ENCODE data around the gene TCN2.
A peak's percentile ranks its signal among the peaks of the same experiment; 100 is the strongest.
"Not testable (repeated sequence)": the region's sequence is repeated elsewhere in the genome, so short reads cannot be mapped to it uniquely, and the experiment has no call there.

Gene TCN2

GRCh38 chr22:30566125-30566524, 40.8 kb upstream of the TCN2 start:
- Histone ChIP-seq H3K27ac (ENCODE audit: low read depth, low read length) (peak overlapping the region; percentile 42), H3K4me1 (ENCODE audit: control insufficient read depth in 1 of 2, insufficient read depth in 2 of 2, low read length in 2 of 2) (peaks cover 16% of the 10 kb centered on the region in 2 donors)

DNA sequence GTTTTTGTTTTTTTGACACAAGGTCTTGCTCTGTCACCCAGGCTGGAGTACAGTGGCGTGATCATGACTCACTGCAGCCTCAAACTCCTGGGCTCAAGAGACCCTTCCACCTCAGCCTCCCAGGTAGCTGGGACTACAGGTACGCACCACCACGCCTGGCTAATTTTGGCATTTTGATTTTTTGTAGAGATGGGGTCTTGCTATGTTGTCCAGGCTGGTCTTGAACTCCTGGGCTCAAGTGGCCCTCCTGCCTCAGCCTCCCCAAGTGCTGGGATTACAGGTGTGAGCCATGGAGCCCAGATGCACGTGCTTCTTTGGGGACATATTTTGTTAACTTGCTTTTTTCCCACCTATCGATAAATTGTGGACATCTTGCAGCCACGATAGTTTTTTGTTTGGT, 39.7 kb upstream of the TCN2 start:
- not testable (repeated sequence) for H3K9me3 ChIP-seq (ENCODE audit: control insufficient read depth in 1 of 2, low read length in 2 of 2); H3K36me3 ChIP-seq (ENCODE audit: control insufficient read depth in 1 of 2, insufficient read depth in 2 of 2, low read length in 2 of 2); H3K4me3 ChIP-seq (ENCODE audit: low read depth in 1 of 2, low read length in 2 of 2); H3K27me3 ChIP-seq (ENCODE audit: control insufficient read depth in 1 of 2, insufficient read depth in 2 of 2, low read length in 2 of 2); H3K27ac ChIP-seq (ENCODE audit: low read depth, low read length); H3K9ac ChIP-seq (ENCODE audit: low read depth in 1 of 2, low read length in 2 of 2)
- H3K4me1 ChIP-seq (ENCODE audit: control insufficient read depth in 1 of 2, insufficient read depth in 2 of 2, low read length in 2 of 2): peaks cover 17 to 20% of the 10 kb centered on the region in 2 donors

More at GRCh38 chr22:30566125-30566524, 40.8 kb upstream of the TCN2 start:
- H3K4me3 ChIP-seq (ENCODE audit: low read depth in 1 of 2, low read length in 2 of 2): no peak overlapping the region
- H3K36me3 ChIP-seq (ENCODE audit: control insufficient read depth in 1 of 2, insufficient read depth in 2 of 2, low read length in 2 of 2): no peaks in the 10 kb centered on the region
- H3K27me3 ChIP-seq (ENCODE audit: control insufficient read depth in 1 of 2, insufficient read depth in 2 of 2, low read length in 2 of 2): no peaks in the 10 kb centered on the region
- no peaks in the 10 kb centered on the region for H3K9me3 ChIP-seq (ENCODE audit: control insufficient read depth in 1 of 2, low read length in 2 of 2)
- H3K9ac ChIP-seq (ENCODE audit: low read depth in 1 of 2, low read length in 2 of 2): peak overlapping the region in 1 of 2 donors; percentile 48

DNA sequence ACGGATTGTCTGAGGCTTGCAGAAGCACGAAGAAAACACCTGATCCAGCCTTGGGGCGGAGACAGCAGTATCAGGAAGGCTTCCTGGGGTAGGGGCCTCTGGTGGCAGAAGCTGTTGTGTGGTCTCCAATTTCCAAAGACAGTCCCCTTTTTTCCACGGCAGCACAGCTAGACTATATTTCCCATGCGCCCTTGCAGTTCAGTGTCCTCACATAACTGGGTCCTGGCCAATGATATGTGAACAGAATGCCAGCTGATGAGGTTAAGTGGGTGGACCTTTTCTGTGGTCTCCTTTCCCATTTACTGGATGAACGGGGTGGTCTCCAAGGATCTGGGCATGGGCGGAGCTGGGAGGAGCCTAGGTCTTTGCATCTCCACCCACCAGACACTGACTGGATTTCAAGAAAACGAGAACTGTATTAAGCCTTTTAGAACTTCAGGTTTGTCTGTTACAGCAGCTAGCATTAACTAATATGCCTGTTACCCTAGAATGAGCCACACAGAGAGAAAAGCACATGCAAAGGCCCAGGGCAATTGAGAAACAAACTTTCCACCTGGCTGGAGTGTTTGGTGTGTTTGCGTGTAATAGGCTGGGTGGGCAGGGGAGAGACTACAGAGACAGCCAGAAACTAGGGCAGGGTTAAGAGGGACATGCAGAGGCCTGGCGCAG, 38.7 kb upstream of the TCN2 start:
- Histone ChIP-seq H3K27me3 (ENCODE audit: control insufficient read depth in 1 of 2, insufficient read depth in 2 of 2, low read length in 2 of 2) (no peaks in the 10 kb centered on the region), H3K27ac (ENCODE audit: low read depth, low read length) (no peak overlapping the region), H3K9me3 (ENCODE audit: control insufficient read depth in 1 of 2, low read length in 2 of 2) (no peaks in the 10 kb centered on the region), H3K4me1 (ENCODE audit: control insufficient read depth in 1 of 2, insufficient read depth in 2 of 2, low read length in 2 of 2) (peaks cover 27 to 30% of the 10 kb centered on the region in 2 donors), H3K9ac (ENCODE audit: low read depth in 1 of 2, low read length in 2 of 2) (no peak overlapping the region), H3K36me3 (ENCODE audit: control insufficient read depth in 1 of 2, insufficient read depth in 2 of 2, low read length in 2 of 2) (no peaks in the 10 kb centered on the region), H3K4me3 (ENCODE audit: low read depth in 1 of 2, low read length in 2 of 2) (no peak overlapping the region)

- no peaks in the 10 kb centered on the region for H3K9me3 ChIP-seq (ENCODE audit: control insufficient read depth in 1 of 2, low read length in 2 of 2)
- H3K27ac ChIP-seq (ENCODE audit: low read depth, low read length): no peak overlapping the region
Observed at GRCh38 chr22:30569674-30570202, 37.2 kb upstream of the TCN2 start.

DNA sequence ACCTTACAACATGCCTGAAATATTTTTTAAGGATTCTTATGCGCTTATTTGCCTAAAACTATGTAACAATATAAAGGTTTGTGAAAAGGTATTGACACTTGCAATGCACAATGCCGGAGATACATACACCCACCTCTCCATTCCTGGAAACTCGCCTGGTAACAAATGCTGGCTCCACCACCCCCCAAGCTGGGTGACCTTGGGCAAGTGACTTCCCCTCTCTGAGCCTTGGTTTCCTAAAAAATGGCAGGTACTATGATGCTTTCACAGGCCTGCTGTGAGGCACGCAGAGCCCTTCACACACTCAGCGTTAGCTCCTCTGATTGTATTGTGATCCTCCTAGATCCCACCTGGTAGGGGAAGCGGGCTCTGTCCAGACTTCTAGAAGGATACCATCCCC, 34.8 kb upstream of the TCN2 start:
- peaks cover 12 to 21% of the 10 kb centered on the region in 2 donors for H3K36me3 ChIP-seq (ENCODE audit: control insufficient read depth in 1 of 2, insufficient read depth in 2 of 2, low read length in 2 of 2)
- H3K4me1 ChIP-seq (ENCODE audit: control insufficient read depth in 1 of 2, insufficient read depth in 2 of 2, low read length in 2 of 2): peaks cover 33 to 37% of the 10 kb centered on the region in 2 donors
- no peak overlapping the region for H3K27ac ChIP-seq (ENCODE audit: low read depth, low read length)
- H3K9ac ChIP-seq (ENCODE audit: low read depth in 1 of 2, low read length in 2 of 2): peak overlapping the region in 1 of 2 donors; percentile 28
- H3K27me3 ChIP-seq (ENCODE audit: control insufficient read depth in 1 of 2, insufficient read depth in 2 of 2, low read length in 2 of 2): no peaks in the 10 kb centered on the region
- no peaks in the 10 kb centered on the region for H3K9me3 ChIP-seq (ENCODE audit: control insufficient read depth in 1 of 2, low read length in 2 of 2)
- peak overlapping the region; percentile 46 to 68 for H3K4me3 ChIP-seq (ENCODE audit: low read depth in 1 of 2, low read length in 2 of 2)

More at GRCh38 chr22:30569674-30570202, 37.2 kb upstream of the TCN2 start:
- H3K27me3 ChIP-seq (ENCODE audit: control insufficient read depth in 1 of 2, insufficient read depth in 2 of 2, low read length in 2 of 2): no peaks in the 10 kb centered on the region
- H3K4me1 ChIP-seq (ENCODE audit: control insufficient read depth in 1 of 2, insufficient read depth in 2 of 2, low read length in 2 of 2): peaks cover 35 to 36% of the 10 kb centered on the region in 2 donors
- H3K36me3 ChIP-seq (ENCODE audit: control insufficient read depth in 1 of 2, insufficient read depth in 2 of 2, low read length in 2 of 2): no peaks in the 10 kb centered on the region
- H3K4me3 ChIP-seq (ENCODE audit: low read depth in 1 of 2, low read length in 2 of 2): no peak overlapping the region
- H3K9ac ChIP-seq (ENCODE audit: low read depth in 1 of 2, low read length in 2 of 2): no peak overlapping the region

DNA sequence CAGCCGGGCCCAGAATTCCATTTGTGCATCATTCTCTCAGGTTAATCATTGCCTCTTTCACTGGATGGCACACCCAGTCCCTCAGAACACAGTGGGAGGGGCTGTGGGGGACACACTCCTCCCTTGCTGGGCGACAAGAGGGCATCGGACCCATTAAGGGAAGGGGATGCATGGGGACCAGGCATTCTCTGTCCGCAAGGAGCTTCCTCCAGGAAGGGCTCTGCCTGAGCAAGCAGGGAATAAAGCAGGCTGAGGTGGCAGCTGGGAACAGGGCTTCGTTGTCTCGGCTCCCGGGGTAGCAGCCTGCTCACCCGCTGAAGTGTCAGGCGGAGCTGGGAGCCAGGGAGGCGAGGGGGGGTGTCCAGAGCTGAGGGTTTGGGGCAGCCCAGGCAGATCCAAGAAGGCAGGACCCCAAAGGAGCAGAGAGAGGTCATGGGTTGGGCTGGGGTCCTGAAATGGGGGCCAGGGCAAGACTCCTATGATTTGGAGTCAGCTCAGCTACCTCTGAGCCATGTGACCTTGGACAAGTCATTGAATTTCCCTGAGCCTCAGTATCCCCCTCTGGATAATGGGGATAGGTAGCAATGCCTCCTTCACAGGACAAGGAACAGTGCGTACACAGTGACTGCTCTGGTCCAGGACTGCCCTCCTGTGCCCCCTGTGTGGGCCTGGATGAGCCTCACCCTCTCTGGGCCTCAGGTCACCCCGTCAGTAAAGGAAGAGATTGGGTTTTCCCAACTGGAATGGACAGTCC, 34.0 kb upstream of the TCN2 start:
- Histone ChIP-seq H3K4me1 (ENCODE audit: control insufficient read depth in 1 of 2, insufficient read depth in 2 of 2, low read length in 2 of 2) (peaks cover 33 to 37% of the 10 kb centered on the region in 2 donors), H3K36me3 (ENCODE audit: control insufficient read depth in 1 of 2, insufficient read depth in 2 of 2, low read length in 2 of 2) (peaks cover 13 to 28% of the 10 kb centered on the region in 2 donors), H3K27ac (ENCODE audit: low read depth, low read length) (peak overlapping the region; percentile 78), H3K9ac (ENCODE audit: low read depth in 1 of 2, low read length in 2 of 2) (peak overlapping the region; percentile 54 to 66), H3K9me3 (ENCODE audit: control insufficient read depth in 1 of 2, low read length in 2 of 2) (no peaks in the 10 kb centered on the region), H3K4me3 (ENCODE audit: low read depth in 1 of 2, low read length in 2 of 2) (peak overlapping the region; percentile 68 to 71), H3K27me3 (ENCODE audit: control insufficient read depth in 1 of 2, insufficient read depth in 2 of 2, low read length in 2 of 2) (no peaks in the 10 kb centered on the region)

DNA sequence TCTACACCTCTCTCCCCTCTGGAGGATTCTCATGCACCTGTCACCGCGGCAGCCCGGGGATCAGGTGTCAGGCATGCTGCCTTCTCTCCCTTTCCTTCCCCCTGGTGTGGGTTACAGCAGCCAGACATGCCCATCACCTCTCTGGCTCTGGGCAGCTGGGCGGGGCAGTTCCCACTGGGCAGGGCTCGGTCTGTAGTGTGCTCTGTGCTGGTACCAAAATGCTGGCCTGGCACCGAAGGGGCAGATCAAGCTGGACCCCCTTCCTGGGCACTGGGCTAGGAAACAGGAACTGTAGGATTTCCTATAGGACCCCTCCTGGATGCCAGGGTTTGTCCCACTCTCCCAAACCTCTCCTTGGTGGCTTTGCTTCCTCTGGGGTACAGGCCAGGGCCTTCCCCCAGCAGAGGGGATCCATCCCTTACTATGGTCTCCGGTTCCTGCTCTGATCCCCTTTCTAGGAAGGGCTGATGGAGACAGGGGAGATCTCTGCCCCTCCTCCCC, 33.3 kb upstream of the TCN2 start:
- peaks cover 19 to 33% of the 10 kb centered on the region in 2 donors for H3K36me3 ChIP-seq (ENCODE audit: control insufficient read depth in 1 of 2, insufficient read depth in 2 of 2, low read length in 2 of 2)
- H3K4me3 ChIP-seq (ENCODE audit: low read depth in 1 of 2, low read length in 2 of 2): peak overlapping the region; percentile 68 to 71
- H3K27me3 ChIP-seq (ENCODE audit: control insufficient read depth in 1 of 2, insufficient read depth in 2 of 2, low read length in 2 of 2): no peaks in the 10 kb centered on the region
- H3K4me1 ChIP-seq (ENCODE audit: control insufficient read depth in 1 of 2, insufficient read depth in 2 of 2, low read length in 2 of 2): peaks cover 33 to 37% of the 10 kb centered on the region in 2 donors
- no peaks in the 10 kb centered on the region for H3K9me3 ChIP-seq (ENCODE audit: control insufficient read depth in 1 of 2, low read length in 2 of 2)
- peak overlapping the region; percentile 78 for H3K27ac ChIP-seq (ENCODE audit: low read depth, low read length)
- H3K9ac ChIP-seq (ENCODE audit: low read depth in 1 of 2, low read length in 2 of 2): peak overlapping the region; percentile 54 to 66

- Histone ChIP-seq H3K9me3 (ENCODE audit: control insufficient read depth in 1 of 2, low read length in 2 of 2) (no peaks in the 10 kb centered on the region), H3K27ac (ENCODE audit: low read depth, low read length) (peak within 1 kb of the TSS; percentile 85), H3K4me3 (ENCODE audit: low read depth in 1 of 2, low read length in 2 of 2) (peak within 1 kb of the TSS; percentile 68 to 71), H3K9ac (ENCODE audit: low read depth in 1 of 2, low read length in 2 of 2) (peak within 1 kb of the TSS; percentile 63 to 66), H3K4me1 (ENCODE audit: control insufficient read depth in 1 of 2, insufficient read depth in 2 of 2, low read length in 2 of 2) (peaks cover 33 to 37% of the 10 kb centered on the region in 2 donors), H3K36me3 (ENCODE audit: control insufficient read depth in 1 of 2, insufficient read depth in 2 of 2, low read length in 2 of 2) (peaks cover 26 to 40% of the 10 kb centered on the region in 2 donors), H3K27me3 (ENCODE audit: control insufficient read depth in 1 of 2, insufficient read depth in 2 of 2, low read length in 2 of 2) (no peaks in the 10 kb centered on the region)
Observed at GRCh38 chr22:30574095-30574981, 32.6 kb upstream of the TCN2 start, which contains the start of gene GAL3ST1. Gene GAL3ST1 (minus strand): TSS chr22:30574665. CDS start chr22:30557392, 17,273 bp downstream.

- H3K27me3 ChIP-seq (ENCODE audit: control insufficient read depth in 1 of 2, insufficient read depth in 2 of 2, low read length in 2 of 2): no peaks in the 10 kb centered on the region
- H3K27ac ChIP-seq (ENCODE audit: low read depth, low read length): peak overlapping the region; percentile 48
- H3K4me1 ChIP-seq (ENCODE audit: control insufficient read depth in 1 of 2, insufficient read depth in 2 of 2, low read length in 2 of 2): peaks cover 33 to 37% of the 10 kb centered on the region in 2 donors
- peak overlapping the region in 1 of 2 donors; percentile 5 for H3K9ac ChIP-seq (ENCODE audit: low read depth in 1 of 2, low read length in 2 of 2)
- H3K4me3 ChIP-seq (ENCODE audit: low read depth in 1 of 2, low read length in 2 of 2): peak overlapping the region; percentile 1 to 49
- no peaks in the 10 kb centered on the region for H3K9me3 ChIP-seq (ENCODE audit: control insufficient read depth in 1 of 2, low read length in 2 of 2)
- peaks cover 33 to 48% of the 10 kb centered on the region in 2 donors for H3K36me3 ChIP-seq (ENCODE audit: control insufficient read depth in 1 of 2, insufficient read depth in 2 of 2, low read length in 2 of 2)
Observed at GRCh38 chr22:30574997-30575671, 31.8 kb upstream of the TCN2 start.

Data from duodenal mucosa (tissue), 2 donors.